COLO668 (cell line): ENCODE measurements around the gene SYMPK.

Source experiments
- DNase-seq: peaks from one replicate; lab custom pipeline; 2025; ENCODE audit not compliant: unreplicated experiment; lab: John Stamatoyannopoulos, UW

Gene SYMPK

DNA sequence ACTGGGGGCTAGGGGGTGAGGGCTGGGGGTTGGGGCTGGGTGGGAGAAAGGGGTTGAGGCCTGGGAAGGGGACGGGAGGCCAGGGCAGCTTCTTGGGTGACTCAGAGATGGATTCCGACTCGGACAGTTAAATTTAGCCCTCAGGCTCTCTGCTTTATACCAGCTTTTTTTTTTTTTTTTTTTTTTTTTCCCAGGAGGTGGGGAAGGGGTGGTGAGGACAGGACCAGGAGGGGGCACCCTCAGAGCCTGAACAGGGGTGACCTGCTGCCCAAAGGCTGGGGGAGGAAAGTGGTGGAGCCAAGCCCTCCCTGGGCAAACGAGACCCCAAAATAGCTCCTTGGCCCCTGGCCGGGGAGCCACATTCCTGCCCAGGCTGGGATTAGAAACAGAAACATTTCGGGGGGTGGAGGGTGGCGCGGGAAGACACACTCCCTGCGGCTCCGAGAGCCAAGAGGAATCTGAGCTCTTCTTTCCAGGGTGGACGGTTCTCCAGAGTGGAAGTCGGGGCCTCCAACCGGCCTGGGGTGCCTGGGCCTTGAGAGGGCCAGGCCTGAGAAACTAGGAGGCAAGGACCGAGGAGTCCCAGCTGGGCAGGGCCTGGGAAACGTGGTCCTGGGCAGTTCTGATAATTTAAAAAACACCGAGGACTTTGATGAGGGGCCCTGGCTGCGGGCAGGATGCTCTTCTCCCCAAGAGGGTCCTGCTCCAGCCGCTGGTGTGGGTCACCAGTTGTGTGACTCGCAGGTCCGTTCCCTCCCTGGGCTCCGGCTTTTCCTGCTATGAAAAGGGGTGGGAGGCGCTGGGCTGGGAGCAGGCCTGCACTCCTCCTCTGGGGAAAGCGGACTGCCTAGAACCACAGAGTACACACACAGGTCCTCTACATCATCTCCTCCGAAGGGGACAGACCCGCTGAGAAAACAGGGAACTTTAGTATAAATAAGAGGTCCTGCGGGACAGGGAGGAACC lies 79.8 kb downstream of the SYMPK start:
- DNase-seq, result no peak

GRCh38 chr19:45782162-45782691 lies 80.7 kb downstream of the SYMPK start, which contains the start of gene DMPK:
TSS of gene DMPK (minus strand) at chr19:45782490. CDS start at chr19:45782352, 138 bp downstream.
- no peak for DNase-seq

DNA sequence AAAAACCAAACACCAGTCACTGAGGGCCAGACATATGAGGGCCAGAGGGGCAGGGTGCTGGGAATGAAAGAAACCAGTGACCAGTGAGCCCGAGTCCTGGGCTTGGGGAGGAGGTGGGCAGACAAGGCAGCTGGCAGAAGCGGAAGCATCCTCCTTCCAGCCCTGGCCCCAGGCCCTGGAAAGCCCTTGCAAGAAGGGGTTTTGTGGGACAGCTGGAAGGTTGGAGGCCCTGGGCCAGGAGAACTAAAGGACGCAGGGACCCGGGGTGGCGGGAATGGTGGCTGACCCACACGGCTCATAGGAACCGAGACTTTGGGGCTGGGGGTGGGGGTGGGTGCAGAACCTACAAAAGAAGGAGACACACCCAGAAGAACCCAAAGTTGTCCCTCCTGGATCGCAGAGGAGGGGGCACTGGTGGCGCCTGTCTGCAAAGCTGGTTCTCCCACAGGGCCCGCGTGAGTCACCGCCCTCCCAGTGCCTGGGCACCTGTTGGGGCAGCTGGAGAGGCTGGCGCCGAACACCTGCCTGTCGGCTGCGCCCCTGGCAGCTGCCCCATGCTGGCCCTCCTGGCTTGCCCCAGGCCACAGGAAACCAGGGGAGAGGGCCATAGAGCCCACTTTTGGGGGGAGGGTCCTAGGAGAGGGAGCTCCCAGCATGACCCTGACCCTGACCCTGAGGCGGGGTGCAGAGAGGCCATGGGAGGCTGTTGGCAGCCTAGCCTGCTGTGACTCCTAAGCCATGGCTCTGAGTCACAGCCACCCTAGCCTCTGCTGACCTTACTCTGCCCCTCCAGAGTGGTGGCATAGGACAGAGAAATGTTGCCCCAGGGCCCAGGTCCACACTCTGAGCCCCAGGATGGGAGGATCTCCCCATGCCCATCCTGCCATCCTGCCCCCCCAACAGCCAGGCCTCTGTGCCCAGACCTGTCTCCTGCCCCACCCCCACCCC lies 81.5 kb downstream of the SYMPK start:
- peak; percentile 93 for DNase-seq

- DNase-seq, result no peak
These were observed 82.3 kb downstream of the SYMPK start for GRCh38 chr19:45780448-45781213.

GRCh38 chr19:45780146-45780447 lies 82.8 kb downstream of the SYMPK start:
- DNase-seq, result peak; percentile 15

DNA sequence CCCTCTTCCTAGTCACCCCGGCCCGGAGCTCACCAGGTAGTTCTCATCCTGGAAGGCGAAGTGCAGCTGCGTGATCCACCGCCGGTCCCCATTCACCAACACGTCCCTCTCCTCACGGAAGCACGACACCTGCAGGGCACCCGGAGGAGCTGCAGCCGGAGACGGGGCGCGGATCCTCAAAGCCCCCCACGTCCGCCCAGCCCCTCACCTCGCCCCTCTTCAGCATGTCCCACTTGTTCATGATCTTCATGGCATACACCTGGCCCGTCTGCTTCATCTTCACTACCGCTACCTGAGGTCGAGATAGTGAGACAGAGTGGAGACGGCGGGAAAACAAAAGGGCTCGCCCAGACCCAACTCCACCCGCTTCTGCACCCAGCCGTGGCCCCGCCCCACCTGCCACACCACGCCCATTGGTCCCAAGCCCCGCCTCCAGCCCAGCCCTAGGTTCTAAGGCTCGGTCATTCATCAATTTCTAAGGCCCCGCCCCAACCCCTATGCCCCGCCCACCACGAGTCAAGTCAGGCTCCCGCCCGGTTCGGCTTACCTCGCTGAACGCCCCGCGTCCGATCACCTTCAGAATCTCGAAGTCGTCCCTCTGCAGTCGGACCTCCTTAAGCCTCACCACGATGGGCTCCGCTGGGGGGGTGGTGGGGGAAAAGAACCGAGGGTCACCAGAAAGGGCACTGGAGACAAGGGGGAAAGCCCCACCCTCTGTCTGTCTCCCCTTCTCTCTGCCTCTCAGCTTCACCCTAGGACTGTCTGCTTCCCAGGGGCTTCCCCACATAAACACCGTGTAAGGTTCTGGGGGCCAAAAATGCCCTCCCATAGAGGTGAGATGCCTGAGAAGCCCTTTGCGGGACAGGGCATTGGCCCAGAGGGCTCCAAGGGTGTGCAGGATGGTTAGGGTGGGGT lies 83.5 kb downstream of the SYMPK start:
- DNase-seq, result peak; percentile 53

- DNase-seq, result no peak
These were observed 84.8 kb downstream of the SYMPK start for GRCh38 chr19:45778010-45778661.

GRCh38 chr19:45777395-45777961 lies 85.5 kb downstream of the SYMPK start:
- DNase-seq, result no peak

DNA sequence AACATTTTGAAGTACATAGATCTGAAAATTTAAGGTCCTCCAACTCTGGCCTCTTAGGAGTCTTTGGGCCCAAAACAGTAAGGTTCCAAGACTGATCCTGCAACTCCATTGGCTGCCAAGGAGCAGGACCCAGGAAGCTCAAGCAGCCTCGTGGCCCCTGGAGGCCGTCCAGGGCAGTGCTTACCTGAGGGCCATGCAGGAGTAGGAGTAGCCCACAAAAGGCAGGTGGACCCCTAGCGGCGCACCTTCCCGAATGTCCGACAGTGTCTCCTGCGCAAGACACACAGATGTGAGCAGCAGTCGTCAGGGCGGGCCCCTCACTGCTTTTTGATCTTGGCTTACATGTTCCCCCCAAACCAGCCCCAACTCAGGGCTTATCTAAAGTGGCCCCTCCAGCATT lies 88.2 kb downstream of the SYMPK start:
- peak; percentile 6 for DNase-seq

GRCh38 chr19:45773384-45773783 lies 89.6 kb downstream of the SYMPK start:
- no peak for DNase-seq

DNA sequence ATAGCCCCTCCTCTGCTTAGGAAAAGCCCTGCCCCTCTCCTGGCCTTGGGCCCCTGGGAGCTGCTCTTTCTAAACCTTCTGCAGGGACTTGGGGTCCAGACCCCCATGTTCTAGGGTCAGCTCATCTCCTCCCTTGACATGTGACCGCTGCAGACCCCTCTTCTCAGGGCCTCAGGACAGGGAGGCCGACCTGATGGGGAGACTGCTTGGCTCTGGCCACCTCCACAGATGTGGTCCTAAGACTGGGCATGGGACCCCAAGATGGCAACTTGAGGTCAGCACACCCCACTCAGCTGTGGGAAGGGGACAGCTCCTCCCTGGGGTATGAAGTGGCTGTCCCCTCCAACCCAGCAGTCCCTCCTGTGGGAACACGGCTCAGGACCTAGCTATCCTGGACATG lies 90.0 kb downstream of the SYMPK start:
- DNase-seq, result no peak

- DNase-seq, result no peak
These were observed 90.7 kb downstream of the SYMPK start for GRCh38 chr19:45772130-45772840.

DNA sequence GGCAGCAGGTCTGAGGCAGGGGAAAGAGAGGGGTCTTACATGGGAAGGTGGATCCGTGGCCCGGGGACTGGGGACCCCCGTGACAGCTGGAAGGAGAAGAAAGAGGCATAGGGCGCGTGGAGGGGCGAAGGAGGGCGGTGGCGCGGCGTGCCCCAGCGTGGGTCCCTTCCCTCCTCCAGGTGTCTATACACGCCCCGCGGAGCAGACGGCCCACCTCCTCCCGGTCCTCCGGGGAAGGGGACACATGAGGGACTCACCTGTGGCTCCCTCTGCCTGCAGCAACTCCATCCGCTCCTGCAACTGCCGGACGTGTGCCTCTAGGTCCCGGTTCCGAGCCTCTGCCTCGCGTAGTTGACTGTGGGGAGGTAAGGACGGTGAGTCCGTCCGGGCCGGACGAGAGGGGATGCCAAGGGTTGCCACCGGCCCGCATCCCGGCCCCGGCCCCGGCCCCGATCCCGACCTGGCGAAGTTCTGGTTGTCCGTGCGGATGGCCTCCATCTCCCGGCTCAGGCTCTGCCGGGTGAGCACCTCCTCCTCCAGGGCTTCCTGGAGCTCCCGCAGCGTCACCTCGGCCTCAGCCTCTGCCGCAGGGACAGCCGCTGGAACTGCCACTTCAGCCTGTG lies 91.5 kb downstream of the SYMPK start:
- DNase-seq, result no peak

DNA sequence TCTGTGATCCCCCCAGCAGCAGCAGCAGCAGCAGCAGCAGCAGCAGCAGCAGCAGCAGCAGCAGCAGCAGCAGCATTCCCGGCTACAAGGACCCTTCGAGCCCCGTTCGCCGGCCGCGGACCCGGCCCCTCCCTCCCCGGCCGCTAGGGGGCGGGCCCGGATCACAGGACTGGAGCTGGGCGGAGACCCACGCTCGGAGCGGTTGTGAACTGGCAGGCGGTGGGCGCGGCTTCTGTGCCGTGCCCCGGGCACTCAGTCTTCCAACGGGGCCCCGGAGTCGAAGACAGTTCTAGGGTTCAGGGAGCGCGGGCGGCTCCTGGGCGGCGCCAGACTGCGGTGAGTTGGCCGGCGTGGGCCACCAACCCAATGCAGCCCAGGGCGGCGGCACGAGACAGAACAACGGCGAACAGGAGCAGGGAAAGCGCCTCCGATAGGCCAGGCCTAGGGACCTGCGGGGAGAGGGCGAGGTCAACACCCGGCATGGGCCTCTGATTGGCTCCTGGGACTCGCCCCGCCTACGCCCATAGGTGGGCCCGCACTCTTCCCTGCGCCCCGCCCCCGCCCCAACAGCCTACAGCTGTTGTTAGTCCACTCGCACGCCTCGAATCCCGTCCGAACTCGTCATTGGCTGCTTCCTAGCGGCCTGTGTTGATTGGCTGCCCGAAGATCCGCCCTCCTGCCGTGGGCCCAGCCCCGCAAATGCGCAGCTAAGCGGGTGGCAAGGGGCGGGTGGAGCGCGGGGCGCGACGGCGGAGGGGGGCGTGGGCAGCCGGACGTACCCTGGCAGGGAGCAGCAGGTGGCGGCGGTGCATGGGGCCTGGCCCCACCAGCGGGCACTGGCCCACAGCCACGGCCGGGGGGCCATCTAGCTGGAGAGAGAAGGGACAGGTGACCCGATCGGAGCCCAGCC lies 92.5 kb downstream of the SYMPK start:
- DNase-seq, result peak; percentile 96

DNA sequence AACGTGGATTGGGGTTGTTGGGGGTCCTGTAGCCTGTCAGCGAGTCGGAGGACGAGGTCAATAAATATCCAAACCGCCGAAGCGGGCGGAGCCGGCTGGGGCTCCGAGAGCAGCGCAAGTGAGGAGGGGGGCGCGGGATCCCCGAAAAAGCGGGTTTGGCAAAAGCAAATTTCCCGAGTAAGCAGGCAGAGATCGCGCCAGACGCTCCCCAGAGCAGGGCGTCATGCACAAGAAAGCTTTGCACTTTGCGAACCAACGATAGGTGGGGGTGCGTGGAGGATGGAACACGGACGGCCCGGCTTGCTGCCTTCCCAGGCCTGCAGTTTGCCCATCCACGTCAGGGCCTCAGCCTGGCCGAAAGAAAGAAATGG lies 93.1 kb downstream of the SYMPK start:
- DNase-seq, result peak; percentile 53

DNA sequence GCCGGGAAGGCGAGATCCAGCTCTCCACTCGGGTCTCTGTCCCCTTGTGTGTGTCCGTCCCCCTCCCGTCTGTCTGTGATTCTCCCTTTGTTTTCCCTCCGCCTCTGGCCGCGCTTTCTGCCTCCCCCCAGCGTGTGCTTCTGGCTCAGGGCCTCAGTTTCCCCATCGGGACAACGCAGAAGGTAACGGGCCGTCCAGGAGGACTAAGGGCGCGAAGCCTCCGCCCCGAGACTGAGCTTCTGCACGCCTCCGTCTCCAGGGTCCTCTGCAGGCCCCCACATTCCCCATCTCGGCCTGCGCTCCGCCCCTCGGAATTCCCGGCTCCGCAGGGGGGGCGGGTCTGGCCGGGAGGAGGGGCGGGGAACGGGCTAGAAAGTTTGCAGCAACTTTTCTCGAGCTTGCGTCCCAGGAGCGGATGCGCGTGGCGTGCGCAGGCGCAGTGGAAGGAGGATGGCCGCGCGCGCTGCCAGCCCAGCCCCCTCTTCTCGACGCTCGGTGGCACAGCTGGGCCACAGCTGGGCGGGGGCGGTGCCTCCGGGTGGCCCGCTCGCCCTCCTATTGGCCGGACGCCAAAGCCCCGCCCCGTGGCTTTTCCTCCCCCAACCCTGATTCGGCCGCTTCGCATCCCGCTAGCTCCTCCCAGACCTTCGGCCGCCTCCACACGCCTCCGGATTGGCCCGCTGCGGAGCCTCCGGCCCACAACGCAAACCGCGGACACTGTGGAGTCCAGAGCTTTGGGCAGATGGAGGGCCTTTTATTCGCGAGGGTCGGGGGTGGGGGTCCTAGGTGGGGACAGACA lies 93.8 kb downstream of the SYMPK start, which contains the start of gene SIX5:
SIX5 (minus strand) TSS at position 269 of the 799 bp plus-strand sequence. CDS start 408 bp downstream, outside the sequence.
- DNase-seq, result peak; percentile 98
